Hindlimb muscle (tissue), 1 donor: Measurements from ENCODE around the gene NRF1. TPM values are rescaled to one million over a fixed set of nuclear protein-coding genes. Genes with fewer than 3 reads are reported as not detected.
"Not testable (repeated sequence)": the region's sequence is repeated elsewhere in the genome, so short reads cannot be mapped to it uniquely, and the experiment has no call there.

Source experiments
- DNase-seq: peaks from one replicate; pipeline ENCODE4 v3.0.0-alpha.2; 2013
- polyA plus RNA-seq: library from polyadenylated mRNA; unstranded; fragments of 120-200 nt; gene quantifications from one replicate; pipeline ENCODE4 v1.2.1, GENCODE V29; 2013; ENCODE audit not compliant: insufficient read length

NRF1 gene
- polyA plus RNA-seq, 1 donor, result 14.7 TPM

DNA sequence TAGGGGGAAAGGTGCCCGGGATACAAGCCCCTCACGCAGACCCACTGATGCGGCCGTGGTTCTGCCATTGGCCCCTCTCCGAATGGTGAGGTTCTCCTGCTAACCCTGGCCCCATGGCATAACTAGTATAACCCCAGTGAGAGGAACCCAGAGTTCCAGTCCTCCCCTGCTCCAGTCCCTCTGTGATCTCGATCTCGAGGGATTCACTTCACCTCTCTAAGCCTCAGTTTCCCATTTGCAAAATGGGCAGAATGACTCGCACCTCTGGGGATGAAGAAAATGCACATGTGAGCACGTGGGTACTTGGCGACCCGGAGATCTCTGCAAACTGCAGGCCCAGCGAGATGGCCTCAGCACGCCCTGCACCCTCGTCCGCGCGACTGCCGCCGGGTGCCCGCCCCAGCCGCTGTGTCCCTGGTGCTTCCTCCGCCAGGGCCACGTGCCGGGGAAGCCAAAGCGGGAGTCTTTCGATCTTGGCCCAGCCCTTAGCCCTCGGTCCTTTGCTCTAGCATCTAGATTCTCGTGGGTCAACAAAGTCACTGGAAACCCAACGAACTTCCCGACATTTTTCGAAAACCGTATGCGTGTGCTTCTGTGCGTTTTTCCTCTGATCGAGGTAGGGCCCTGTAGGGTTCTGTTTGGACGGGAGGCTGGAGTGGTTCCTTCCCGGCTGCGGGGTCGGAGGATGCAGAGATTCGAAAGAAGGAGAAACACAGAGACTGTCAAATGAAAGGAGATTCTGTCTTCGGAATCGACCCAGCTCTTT, 171.5 kb downstream of the NRF1 start:
- DNase-seq, result no peak

- no peak for DNase-seq
Measured at GRCh38 chr7:129783584-129783919, 172.0 kb downstream of the NRF1 start.

GRCh38 chr7:129784437-129784782, 172.9 kb downstream of the NRF1 start:
- no peak for DNase-seq

- no peak for DNase-seq
Measured at GRCh38 chr7:129784783-129785684, 173.5 kb downstream of the NRF1 start.

- DNase-seq, result no peak
Measured at GRCh38 chr7:129785685-129786514, 174.4 kb downstream of the NRF1 start.

DNA sequence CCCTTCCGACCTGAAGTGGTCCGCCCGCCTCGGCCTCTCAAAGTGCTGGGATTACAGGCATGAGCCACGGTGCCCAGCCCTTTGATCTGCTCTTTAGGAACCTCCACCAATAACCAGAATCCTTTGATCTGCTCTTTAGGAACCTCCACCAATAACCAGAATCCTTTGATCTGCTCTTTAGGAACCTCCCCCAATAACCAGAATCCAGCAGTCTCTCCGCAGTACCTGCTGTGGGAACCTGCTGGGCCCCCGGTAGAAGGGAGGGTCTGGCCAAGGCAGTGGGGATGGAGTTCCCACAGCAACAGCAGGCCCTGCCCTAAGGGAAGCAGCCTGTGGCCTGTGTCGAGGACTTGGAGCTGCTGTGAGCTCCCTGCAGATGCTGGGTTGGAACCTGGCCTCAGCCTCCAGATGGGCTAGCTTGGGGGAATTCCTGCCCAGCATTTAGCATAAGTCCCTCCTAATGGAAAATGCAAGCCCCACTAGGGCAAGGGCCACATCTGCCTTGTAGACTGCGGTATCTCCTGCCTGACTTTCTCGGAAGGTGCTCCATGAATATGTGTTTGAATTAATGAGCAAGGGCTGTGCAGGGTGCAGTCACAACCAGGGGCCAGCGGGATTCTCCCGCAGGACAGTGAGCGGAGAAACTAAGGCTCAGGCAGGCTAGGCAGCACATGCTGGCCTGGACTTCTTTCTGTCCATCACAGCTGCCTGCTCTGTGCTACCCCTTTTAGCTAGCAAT, 175.5 kb downstream of the NRF1 start:
- no peak for DNase-seq

GRCh38 chr7:129789000-129789399, 177.5 kb downstream of the NRF1 start:
- DNase-seq, result no peak

GRCh38 chr7:129789652-129790051, 178.1 kb downstream of the NRF1 start:
- no peak for DNase-seq

DNA sequence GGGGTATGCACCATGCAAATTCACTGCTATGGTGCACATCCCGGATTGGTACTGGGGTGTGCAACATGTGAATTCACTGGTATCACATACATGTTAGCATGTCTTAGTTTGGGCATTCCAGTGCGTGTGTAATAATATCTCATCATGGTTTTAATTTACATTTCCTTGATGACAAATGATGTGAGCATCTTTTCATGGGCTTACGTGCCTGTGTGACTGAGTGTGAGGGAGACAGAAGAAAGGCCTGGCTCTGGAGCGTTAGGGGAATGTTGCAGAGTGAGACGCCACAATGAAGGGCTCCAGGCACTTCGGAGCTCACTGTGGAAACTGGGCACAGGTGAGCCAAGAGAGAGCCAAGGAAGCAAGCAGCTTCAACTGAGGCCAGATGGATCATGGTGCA, 178.6 kb downstream of the NRF1 start:
- DNase-seq, result no peak

DNA sequence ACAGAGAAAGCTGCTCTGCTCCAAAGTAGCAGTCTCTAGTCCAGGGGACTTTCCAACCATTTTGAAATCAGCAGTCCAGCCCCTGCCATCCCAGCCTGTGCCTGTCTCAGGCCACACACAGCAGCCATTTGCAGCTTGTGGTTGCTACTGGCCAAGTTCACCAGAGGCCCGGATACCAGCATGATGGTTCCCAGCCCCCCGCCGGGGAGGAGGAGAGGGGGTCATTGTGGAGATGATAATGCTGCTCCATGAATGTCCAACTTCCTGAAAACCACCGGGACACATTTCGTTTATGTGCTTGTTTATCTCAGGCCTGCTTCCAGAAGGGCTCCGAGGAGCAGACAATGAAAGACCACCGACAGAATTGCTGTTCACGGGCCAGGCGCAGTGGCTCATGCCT, 181.2 kb downstream of the NRF1 start:
- DNase-seq, result no peak

DNA sequence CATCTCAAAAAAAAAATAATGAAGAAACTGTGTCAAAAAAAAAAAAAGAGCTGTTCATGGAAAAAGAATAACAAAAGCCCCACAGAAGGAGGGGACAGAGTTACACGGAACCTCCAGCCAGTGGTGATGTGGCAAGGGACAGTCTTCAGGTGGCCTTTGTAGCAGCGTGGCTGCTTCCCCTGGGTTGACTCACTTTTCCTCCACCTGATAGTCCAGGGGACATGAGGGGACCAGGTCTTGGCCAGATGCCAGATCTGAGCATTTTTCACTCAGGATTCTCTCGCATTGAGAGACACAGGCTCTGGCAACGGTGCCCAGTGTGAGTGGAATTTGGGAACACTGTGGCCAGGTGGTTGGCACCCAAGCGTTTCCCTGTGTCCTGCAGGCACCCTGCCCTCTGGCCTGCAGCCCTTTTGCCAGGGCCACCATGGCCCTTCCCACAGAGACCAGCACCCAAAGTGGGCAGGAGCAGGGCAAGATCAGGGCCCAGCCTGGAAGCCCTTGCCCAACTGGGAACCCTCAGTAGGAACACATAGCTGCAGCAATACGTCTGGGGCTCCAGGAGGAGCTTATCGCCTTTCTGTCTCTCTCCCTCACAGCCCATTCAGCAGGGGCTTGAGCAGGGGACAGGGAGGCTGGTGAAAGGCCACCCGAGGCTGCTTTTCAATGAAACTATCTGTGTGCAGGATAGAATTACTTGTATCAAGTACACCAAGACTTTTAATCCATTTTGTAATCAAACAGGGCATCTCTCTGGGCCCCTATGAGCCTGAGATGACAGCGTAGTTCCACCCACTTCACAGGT, 182.2 kb downstream of the NRF1 start:
- no peak for DNase-seq

DNA sequence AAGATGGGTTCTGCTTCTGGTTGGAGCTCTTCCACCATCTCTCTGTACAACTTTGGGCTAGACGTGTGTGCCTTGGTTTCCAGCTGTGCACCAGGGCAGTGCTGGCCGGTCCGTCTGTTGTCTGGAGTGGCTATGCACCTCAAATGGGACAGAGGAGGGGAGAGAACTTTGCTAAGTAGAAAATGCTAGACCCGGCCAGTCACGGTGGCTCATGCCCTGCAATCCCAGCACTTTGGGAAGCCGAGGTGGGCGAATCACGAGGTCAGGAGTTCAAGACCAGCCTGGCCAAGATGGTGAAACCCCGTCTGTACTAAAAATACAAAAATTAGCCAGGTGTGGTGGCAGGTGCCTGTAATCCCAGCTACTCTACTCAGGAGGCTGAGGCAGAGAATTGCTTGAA, 182.9 kb downstream of the NRF1 start:
- DNase-seq, result not testable (repeated sequence)

GRCh38 chr7:129796186-129796775, 184.8 kb downstream of the NRF1 start:
- DNase-seq, result no peak

GRCh38 chr7:129797214-129797789, 185.8 kb downstream of the NRF1 start:
- no peak for DNase-seq

DNA sequence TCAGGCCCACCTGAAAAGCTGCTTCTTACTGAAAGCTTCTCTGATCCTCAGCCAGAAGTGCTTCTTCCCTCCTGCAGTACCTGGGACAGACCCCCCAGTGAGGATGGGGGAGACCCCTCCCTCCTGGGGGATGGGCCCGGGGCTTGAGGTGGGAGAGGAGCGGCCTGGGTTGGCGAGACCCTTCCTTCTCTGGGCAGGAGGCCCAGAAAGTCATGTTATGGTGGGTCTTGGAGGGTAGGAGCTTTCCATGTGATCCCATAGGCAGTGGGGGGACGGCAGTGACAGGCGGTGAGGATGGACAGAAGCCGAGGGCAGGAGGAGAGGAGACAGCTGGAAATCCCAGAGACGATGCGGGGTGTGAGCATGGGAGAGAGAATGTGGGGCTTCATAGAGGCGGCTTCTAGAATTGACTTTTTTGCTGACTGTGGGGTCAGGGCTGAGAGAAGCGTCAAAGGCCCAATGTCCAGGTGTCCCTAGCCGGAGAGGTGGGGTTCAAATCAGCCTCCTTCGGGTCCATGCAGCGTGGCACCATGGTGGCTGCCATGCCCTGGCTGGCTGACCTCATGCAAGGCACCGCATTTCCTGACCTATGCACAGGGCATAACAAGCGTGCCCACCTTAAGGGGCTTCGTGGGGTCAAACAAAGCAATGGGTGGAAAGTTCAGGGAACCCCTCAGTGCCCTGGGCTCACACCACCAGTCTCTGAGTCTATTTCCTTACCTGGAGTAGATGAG, 187.3 kb downstream of the NRF1 start:
- no peak for DNase-seq

DNA sequence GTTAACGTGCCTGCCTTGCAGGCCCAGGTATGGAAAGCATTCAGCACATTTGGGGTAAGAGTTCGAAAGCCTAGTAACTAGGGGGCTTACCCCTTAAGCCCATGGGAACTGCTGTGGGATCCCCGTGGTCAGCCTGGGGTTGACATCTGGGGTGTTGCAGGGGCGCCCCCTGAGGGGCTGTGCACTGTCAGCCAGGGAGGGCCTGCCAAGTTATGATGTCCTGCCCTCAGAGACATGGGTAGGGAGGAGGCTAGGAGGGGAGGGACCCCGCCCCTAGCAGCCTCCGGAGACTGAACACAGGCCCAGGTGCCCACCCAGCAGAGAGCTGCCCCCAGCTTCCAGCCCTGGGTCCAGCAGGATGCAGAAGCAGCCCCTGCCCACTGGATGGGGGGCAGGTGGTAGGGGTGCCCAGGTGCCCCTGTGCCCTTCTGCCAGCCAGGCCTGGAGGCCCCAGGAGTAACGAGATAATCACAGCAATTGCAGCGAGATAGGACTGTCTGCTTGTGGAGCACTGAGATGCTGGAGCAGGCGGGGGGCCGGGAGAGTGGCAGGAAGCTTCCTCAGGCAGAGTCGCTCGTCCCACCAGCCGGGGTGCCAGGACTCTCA, 187.9 kb downstream of the NRF1 start:
- no peak for DNase-seq

DNA sequence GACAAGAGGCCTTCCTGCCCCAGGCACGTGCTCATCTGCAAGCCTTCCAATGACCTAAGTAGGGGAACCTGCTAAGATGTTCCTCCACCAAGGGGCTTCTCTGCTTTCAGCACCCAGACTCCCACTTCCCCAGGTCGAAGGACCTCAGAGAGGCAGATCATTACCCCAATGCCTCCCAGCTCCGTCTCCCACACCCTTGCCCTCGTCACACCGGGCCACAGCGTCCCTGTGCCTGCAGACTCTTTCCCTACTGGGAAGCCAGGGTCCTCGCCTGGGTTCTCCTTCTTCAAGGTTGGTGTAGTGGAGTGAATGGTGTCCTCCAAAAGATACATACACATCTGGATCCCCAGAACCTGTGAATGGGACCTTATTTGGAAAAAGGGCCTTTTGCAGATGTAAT, 189.4 kb downstream of the NRF1 start:
- no peak for DNase-seq

DNA sequence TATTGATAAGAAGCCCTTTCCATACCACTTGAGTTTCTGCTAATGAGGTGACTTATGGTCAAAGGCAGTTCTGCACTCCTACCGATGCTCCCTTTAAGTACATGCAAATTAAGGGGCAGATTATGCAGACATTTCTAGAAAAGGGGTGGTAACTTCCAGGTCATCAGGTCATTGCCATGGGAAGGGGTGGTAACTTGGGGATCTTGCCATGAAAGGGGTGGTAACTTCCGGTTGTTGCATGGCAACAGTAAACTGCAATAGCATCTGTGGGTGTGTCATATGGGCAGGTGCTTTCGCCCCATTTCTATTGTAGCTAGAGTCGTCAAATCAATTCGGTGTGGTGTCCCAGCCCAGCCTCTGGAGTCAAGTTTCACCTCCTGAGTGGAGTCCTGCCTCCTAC, 190.4 kb downstream of the NRF1 start:
- DNase-seq, result no peak

DNA sequence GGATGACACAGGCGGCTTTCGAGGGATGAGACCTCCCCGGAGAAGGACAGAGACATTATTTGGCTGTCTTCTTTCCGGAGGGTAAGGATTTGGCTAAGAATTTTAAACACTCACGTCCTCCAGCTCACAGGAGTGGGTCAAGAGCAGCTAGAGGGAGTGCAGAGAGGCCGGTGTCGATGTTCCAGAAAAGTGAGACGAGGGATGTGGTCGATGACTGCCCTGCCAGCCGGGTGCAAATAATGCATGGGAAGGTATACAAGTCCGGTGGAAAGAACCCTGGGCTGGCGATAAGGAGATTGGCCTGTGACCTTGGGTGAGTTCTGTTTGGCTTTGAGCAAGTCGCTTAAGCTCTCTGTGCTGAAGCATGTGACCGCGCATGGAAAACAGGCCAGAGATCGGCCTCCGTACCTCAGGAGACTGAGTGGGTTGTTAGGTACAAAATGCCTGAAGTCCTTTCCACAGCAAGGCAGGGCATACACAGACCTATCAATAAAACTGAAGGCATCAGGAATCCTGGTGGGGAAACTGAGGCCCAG, 192.1 kb downstream of the NRF1 start:
- DNase-seq, result no peak
